Measurements from ENCODE around the gene ZCCHC3.
A peak's percentile ranks its signal among the peaks of the same experiment; 100 is the strongest.
"Not testable (repeated sequence)": the region's sequence is repeated elsewhere in the genome, so short reads cannot be mapped to it uniquely, and the experiment has no call there.

ZCCHC3 gene, protein sequence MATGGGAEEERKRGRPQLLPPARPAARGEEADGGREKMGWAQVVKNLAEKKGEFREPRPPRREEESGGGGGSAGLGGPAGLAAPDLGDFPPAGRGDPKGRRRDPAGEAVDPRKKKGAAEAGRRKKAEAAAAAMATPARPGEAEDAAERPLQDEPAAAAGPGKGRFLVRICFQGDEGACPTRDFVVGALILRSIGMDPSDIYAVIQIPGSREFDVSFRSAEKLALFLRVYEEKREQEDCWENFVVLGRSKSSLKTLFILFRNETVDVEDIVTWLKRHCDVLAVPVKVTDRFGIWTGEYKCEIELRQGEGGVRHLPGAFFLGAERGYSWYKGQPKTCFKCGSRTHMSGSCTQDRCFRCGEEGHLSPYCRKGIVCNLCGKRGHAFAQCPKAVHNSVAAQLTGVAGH

DNA sequence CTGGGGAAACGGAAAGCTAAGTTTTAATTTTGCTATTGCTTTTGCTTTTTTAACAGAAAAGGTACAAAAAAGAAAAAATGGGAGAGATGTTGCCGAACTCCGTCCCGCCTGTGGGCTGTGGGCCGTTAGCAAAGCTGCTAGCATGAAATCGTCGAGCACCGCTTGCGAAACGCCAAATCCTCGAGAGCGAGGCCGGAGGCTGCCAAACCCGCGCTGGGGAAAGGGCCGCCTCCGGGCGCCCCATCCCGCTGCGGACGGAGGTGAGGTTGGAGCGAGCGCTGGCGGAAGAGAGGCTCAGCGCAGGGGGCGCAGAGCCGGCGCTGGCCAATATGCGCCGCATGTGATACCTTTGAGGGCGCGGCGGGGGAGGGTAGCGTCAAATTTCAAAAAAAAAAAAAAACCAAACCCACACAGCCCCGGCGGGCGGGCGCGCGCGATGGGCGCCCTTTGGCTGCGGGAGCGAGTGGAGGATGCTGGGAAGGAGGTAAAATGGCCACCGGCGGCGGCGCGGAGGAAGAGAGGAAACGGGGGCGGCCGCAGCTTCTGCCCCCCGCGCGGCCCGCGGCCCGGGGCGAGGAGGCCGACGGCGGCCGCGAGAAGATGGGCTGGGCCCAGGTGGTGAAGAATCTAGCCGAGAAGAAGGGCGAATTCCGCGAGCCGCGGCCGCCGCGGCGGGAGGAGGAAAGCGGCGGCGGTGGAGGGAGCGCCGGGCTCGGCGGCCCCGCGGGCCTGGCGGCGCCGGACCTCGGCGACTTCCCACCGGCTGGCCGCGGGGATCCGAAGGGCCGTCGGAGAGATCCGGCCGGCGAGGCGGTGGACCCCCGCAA lies at the start of gene ZCCHC3:
Gene ZCCHC3 (plus strand): TSS at position 473 of the 827 bp plus-strand sequence. CDS start 17 bp downstream, at position 490.
- DNase-seq, result peak; percentile 84

DNA sequence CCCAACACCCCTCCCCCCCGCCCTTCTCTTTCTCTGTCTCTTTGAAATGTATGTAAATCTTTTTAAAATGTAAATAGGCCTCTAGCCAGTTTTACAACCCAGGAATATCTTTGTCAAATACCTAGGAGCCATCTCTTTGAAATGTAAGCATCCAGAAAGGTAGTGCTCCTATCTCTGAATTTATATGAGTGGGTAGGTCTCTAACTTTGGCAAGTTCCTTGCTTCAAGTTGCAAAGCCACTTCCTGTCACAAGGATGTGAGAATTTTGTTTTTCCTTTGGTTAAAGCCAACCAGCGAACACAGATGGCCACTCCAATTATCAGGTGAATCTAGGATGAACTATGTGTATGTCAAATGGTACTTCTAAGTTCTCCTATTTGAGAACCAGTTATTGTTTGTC lies 46.0 kb upstream of the ZCCHC3 start:
- DNase-seq, result no peak

DNA sequence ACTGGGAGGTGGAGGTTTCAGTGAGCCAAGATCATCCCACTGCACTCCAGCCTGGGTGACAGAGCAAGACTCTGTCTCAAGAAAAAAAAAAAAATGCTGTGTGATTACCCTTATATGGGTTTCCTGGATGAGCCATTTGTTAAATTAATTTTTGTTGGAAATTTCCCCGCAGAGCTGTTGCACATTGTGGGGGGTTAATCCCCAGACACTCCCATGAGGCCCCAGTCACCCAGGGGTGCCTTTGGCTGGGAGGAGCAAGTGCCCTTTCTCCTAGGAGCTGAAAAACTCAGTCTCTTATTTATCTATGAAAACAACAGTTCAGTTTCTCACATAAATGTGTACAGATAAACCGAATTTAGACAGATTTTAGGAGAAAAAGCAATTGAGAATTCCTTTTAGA lies 44.6 kb upstream of the ZCCHC3 start:
- no peak for DNase-seq

DNA sequence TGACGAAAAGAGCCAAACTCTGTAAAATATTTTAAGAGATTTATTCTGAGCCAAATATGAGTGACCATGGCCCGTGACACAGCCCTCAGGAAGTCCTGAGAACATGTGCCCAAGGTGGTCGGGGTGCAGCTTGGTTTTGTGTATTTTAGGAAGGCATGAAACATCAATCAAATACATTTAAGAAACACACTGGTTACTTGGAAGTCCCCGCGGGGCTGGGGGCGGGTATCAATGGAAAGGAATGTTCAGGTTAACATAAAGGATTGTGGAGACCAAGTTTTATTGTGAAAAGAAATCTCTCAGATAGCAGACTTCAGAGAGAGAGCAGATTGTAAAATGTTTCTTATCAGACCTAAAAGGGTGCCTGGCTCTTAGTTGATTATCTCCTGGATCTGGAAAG lies 43.9 kb upstream of the ZCCHC3 start:
- DNase-seq, result not testable (repeated sequence)

DNA sequence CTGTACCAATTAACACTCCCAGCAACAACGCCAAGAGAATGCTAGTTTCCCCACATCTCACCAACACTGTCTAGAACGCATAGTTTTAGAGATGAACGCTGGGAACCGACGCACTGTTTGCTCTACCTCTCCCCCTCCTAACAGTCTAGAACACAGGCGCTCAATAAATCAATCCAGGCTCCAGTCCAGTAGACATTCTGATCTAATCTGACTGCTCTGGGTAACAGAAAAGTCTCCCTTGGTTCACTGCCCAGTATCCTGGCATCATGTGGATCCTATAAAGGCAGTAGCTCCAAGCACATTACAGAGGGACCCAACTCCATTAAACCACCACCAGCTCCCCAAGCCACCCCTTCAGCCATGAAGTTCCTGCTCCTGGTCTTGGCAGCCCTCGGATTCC lies 40.0 kb upstream of the ZCCHC3 start, which contains the start of gene DEFB132:
Gene DEFB132 (plus strand): TSS at position 306 of the 400 bp plus-strand sequence. CDS start 55 bp downstream, at position 361.
- DNase-seq, result no peak

DNA sequence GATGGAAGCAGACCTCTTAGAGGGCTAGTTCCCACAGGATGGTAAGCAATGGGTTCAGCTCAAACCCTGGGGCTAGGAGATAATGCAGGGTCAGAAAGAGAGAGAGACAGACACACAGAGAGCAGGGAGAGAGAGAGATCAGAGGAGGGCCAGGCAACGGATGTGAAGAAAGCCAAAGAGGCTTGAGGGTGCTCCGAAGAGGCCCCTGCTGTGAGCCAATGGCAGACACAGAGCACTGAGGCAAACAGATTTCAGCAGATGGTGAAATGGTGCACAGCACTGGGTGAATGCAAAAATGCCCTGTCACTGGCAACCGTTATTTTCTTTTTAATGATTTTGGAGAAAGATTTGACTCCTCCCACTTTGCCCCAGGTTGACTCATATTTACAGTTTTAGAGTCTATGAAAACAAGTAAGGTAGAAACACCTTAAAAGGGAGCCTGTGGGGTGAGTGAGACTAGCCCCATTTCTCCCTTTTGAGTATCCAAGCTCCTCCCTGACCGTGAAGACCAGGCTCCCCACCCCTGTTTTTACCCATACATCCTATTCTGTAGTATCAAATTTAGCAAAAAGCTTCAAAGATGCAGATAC lies 39.0 kb upstream of the ZCCHC3 start:
- no peak for DNase-seq

DNA sequence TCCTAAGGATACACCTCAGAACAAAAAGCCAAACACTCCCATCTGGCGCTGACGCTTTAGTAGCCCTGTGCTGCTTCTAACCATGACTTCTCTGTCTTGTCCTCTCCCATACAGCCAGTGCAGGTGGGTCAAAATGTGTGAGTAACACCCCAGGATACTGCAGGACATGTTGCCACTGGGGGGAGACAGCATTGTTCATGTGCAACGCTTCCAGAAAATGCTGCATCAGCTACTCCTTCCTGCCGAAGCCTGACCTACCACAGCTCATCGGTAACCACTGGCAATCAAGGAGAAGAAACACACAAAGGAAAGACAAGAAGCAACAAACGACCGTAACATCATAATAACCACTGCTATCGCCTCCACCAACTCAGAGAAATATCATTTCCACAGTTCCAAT lies 38.4 kb upstream of the ZCCHC3 start:
- DNase-seq, result no peak

DNA sequence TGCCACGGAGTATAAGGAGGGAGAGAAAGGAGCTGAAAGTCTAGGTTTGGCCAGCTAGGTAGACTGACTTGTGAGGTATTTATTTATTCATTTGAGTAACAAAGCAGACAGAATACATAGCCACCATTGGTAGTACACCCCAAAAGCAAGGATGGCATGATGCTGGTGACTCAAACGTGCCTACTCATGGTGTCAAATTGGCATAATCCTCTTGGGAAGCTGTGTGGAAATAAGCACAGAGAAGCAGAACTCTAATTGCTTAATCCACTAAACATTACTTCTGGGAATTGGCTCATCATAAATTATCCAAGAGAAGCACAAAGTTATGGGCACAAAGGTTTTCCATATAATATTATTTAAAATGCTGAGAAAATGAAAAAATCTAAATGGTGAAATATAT lies 37.4 kb upstream of the ZCCHC3 start:
- DNase-seq, result no peak

DNA sequence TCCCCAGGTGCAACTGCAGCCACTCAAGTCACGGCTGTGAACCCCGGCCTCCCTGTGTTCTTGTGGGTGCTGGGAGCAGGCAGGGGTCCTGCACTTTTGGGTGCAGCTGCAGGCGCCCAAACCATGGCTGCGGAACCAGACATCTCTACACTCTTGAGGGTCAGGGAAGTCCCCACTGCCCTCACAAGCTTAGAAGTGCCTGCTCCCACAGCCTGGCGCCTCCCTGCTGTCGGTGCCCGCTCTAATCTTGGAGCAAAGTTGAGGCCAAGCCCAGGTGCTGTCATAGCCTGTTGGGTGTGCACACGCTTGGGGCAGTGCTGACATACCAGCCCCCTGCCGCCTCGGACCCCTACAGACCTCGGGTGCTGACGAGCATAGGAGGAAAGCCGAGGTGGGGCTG lies 33.7 kb upstream of the ZCCHC3 start:
- no peak for DNase-seq

DNA sequence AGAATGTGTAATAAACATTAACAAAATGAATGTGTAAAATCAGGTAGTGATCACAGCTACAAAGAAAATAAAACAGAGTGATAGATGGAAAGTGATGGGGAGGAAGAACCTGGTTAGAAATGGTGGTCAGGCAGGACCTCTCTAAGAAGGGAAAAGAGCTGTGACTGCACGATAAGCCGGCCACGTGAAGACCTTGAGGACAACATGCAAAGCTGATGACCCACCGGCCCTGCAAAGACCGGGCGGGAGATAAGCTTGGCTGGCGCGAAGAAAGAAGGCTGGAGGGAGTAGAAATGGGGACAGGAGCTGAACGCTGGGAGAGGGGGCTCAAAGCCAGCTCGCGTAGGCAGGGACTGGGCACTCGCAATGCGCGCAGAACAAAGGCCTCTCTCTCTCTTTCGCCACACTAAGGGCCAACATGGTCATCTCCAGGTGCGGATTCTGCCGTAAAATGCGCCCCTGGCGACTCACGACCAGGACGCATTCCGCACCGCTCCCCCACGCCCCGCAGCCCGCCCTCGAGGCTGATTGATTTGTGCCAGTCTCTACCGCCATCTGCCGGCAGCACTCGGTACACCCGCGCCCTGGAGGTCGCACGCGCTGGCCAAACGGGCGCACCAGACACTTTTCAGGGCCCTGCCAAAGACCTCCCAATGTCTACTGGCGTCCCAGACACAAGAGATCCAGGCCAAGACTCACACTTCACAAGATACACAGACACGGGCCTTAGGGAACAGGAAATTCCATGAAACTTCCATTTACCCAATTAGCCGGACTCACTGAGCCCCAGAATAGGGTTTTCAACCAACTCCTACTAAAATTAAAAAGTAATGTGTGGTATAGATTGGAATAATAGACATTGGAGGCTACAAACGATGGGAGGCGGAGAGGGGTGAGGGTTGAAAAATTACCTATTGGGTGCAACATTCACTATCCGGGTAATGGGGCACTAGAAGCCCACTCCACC lies 30.5 kb upstream of the ZCCHC3 start:
- DNase-seq, result peak; percentile 83

DNA sequence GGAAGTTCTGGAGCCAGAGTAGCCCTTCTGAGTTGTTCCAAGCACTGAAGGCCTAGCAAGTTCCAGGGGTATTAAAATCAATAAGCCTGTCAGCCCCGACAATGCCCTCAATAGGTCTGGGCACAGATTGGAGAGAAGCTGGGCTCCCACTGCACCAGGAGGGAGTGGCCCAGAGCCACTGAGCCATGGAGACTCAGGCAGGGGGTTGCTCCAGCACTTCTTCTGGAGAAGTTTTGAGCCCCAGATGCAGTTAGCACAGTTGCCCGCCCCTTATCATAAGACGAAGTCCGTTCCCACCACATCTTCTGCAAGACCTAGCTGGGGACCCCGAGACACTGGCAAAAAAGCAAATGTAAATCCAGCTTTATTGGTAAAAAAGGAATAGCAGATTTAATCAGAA lies 26.9 kb upstream of the ZCCHC3 start:
- DNase-seq, result no peak

DNA sequence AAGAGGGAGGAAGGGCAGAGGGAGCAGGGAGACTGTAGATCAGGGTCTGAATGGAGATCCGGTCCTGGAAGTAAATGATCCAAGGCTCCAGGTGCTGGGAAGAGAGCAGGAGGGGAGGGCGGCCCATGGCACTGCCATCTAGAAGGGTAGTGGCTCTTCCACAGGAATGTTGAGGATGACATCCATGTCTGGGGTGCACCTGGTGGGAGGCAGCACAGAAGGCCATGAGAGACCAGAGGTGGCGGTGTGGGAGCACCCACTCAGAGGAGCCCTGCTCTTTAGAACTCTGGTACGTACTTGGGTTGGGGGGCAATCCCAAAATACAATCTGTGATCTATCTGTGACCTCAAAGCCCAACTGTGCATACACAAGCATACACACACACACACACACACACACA lies 26.3 kb upstream of the ZCCHC3 start:
- no peak for DNase-seq

DNA sequence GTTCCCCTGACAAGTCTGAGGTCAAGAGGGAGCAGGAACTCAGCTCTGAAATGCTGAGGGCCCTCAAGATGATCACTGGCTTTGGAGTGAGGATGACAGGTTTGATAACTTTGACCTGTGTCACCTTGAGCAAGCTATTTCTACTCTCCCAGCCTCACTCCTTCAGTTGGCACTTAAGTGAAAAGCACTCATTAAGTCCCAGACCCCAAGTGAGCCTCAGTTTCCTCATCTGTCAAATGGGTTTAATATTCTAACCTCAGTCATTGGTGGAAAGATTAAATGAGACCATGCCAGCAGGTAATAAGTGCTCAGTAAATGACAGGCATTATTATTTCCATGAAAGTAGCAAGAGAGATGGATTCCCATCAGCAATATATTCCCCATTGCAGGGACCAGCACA lies 25.8 kb upstream of the ZCCHC3 start:
- DNase-seq, result no peak

DNA sequence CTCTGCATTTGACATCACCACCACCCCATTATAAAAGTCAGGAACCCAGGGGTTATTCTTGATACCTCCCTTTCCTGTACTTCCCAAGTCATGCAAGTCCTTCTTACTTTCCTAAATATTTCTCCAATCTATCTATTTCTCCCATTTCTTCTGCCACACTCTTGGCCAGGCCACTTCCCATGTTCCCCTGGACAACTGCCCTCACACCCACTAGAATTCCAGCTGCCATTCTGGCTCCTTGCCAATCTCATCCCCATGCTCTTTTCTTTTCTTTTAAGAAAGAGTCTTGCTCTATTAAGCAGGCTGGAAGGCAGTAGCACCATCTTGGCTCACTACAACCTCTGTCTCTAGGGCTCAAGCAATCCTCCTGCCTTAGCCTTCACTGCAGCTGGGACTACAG lies 24.7 kb upstream of the ZCCHC3 start:
- no peak for DNase-seq

DNA sequence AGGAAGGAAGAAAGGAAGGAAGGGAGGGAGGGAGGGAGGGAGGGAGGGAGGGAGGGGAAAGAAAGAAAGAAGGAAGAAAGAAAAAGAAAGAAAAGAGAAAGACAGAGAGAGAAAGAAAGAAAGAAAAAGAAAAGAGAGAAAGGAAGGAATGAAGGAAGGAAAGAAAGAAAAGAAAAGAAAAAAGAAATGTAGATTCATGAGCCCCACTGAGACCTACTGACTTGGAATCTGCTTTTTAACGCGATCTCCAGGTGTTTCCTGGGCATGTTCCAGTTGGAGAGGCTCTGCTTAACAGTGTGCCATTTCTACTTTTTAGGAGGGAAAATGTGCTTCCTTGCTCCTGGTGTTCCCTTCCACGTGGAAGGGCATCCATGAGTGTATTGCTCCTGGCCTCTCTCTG lies 23.5 kb upstream of the ZCCHC3 start:
- DNase-seq, result no peak

DNA sequence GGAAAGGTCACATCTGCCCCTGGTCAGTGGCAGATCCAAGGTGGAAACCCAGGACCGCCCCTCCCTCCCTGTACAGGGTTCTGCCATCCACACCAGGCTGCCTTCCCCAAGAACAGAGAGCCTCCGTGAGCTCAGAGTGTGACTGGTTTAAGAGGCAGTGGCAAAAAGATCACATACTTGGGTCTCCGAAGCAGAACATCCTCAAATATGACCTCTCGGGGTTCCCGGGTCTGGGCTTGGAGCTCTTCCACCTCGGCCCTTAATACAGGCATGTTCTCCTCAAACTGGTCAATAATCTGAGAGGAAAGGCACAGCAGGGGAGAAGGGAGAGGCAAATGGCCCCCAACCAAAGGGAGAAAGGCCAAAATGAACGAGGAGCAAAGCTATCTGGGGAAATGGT lies 21.6 kb upstream of the ZCCHC3 start:
- no peak for DNase-seq

DNA sequence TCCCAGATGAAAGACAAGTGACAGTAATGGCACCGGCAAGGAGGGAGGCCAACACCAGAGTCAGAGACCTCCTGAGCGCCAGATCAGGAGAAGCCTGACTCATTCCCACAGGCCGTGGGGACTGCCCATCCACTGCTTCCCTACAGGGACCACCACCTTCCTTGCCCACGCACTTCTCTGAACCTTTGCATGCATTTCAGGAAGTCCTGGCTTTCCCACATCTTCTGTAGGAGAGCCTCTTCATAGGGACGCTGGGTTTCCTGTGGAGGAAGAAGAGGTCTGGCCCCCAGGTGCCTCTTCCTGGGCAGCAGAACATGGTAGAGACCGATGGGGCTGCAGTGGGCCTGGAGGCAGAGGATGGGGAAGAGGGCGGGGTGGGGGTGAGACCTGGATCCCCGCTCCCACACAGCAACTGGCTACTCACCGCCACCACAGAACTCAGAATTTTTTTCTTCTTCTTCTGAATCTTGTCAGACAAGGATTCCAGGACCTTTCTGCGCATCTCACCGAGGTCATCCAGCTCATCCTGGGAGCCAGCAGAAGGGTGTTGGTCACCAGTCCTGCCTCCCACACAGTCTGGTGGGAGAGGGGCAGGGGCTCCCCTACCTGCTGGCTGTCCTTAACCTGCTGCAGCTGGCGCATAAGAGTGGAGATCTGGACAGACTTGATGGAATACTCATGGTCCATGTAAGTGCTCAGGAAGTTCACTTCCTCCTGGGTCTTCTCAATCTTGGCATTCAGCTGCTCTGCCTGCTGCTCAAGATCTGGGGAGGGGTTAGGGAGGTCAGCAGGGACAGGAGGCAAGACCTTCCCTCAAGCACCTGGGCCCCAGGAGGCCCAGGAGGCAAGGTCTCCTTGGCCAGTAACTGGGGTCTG lies 20.5 kb upstream of the ZCCHC3 start:
- no peak for DNase-seq

DNA sequence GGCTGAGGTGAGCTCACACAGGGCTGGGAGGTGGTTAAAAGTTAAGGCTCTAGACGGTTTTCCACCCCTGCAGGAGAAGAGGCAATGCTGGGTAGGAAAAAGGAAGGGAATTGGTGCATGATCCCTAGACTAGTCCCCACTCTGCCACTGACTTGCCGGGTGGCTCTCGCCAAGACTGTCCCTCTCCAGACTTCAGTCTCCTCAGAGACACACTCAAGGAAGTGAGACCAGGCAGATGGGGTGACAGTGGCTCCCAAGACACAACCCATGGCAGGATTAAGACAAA lies 19.9 kb upstream of the ZCCHC3 start:
- DNase-seq, result no peak

DNA sequence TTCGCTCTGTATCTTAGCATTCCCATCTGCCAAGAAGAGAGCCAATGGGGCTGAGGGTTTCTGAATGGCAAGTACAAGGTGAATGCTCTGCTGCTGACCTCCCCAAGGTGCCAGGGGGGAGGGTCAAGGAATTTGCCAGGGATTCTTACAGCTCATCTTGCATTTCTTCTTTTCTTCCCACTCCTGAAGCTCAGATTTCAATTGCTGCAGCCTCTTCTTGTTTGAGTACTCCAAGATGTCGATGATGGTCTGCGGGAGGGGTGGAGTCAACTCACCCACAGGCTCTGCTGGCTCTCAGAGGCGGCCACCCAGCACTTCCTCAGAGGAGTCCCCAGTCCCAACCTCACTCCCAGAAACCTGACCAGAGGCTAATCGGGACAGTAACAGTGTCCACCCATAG lies 19.2 kb upstream of the ZCCHC3 start:
- DNase-seq, result no peak

DNA sequence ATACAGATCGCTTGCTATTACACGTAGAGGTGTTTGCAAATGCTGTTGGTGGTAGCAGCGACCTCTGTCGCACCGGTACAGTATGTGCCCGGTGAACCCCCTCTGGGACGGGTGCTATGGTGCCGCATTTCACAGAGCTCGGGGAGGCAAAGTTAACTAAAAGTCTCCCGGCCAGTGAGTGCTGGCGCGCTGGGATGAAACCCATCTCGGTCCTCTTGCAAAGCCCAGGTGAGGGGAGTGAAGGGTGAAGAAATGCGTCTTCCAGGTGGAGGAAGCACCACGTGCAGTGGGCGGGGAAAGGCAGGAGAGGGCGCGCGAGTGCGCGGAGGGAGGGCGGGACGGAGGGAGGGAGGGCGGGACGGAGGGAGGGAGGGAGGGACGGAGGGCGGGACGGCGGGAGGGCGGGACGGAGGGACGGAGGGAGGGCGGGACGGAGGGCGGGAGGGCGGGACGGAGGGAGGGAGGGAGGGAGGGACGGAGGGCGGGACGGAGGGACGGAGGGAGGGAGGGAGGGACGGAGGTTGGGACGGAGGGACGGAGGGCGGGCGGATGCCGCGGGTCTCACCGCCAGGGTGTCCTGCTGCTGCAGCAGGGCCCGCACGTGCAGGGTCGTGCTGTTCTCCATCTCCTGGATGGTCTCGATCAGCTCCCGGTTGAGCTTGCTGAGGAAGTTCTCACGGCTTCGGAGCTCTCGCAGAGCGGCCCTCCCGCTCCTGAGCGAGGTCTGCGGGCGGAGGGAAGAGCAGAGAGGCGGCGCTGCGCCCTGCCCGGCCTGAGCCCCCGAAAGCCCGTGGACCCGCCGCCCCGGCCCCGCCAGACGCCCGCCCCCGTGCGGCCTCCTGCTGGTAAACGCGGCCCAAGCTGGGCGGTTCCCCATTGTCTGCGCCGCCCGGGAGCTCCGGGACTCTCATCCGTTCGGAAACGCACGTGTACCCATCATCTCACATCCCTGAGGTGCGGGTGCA lies 18.5 kb upstream of the ZCCHC3 start:
- DNase-seq, result no peak

DNA sequence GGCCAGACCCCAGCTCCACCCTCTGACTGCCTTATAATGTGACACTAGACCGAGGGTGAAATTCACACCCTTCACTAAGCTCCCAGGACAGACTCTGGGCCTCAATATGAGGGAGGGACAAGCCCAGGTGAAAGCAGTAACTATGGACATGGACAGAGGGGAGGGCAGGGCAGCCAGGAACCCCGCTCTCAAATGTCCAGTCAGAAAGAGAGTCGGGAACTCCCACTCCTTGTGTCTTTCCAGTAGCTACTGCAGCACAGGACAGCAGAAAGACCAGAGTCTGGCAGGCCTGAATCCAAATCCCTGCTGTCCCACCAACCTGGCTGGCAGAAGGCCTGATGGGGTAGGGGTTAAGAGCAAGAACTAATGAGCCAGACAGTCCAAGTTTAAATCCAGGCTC lies 13.2 kb upstream of the ZCCHC3 start:
- DNase-seq, result no peak

All from CD4-positive, alpha-beta T cell treated with Interferon gamma for 1 hour (primary cell).